ENCODE results near the gene ZER1.
A peak's percentile ranks its signal among the peaks of the same experiment; 100 is the strongest.
"Not testable (repeated sequence)": the region's sequence is repeated elsewhere in the genome, so short reads cannot be mapped to it uniquely, and the experiment has no call there.

Gene ZER1

GRCh38 chr9:128800061-128800460, 28.3 kb upstream of the ZER1 start:
- Mint-ChIP-seq H3K4me3 (no peak overlapping the region), H3K4me1 (ENCODE audit: low read depth) (no peaks in the 10 kb centered on the region), H3K9me3 (no peaks in the 10 kb centered on the region)

GRCh38 chr9:128798896-128799295, 27.2 kb upstream of the ZER1 start:
- Mint-ChIP-seq H3K4me3 (no peak overlapping the region), H3K27ac (no peak overlapping the region), H3K9me3 (no peaks in the 10 kb centered on the region), H3K27me3 (no peaks in the 10 kb centered on the region), H3K36me3 (ENCODE audit: low read depth) (peaks cover 77% of the 10 kb centered on the region), H3K4me1 (ENCODE audit: low read depth) (no peaks in the 10 kb centered on the region)
- DNase-seq, result no peak

More at GRCh38 chr9:128800061-128800460, 28.3 kb upstream of the ZER1 start:
- Mint-ChIP-seq H3K27me3 (no peaks in the 10 kb centered on the region), H3K27ac (peak overlapping the region; percentile 44), H3K36me3 (ENCODE audit: low read depth) (peaks cover 74% of the 10 kb centered on the region)
- no peak for DNase-seq

- not testable (repeated sequence) for H3K9me3 Mint-ChIP-seq; H3K4me3 Mint-ChIP-seq; DNase-seq; H3K27ac Mint-ChIP-seq; H3K4me1 Mint-ChIP-seq (ENCODE audit: low read depth); H3K27me3 Mint-ChIP-seq
- H3K36me3 Mint-ChIP-seq (ENCODE audit: low read depth), result peaks cover 87% of the 10 kb centered on the region
Measured at GRCh38 chr9:128794961-128795360, 23.2 kb upstream of the ZER1 start.

GRCh38 chr9:128792978-128793686, 21.4 kb upstream of the ZER1 start:
- peak overlapping the region; percentile 80 for H3K27ac Mint-ChIP-seq
- H3K4me3 Mint-ChIP-seq, result no peak overlapping the region
- H3K9me3 Mint-ChIP-seq, result no peaks in the 10 kb centered on the region
- peaks cover 15% of the 10 kb centered on the region for H3K4me1 Mint-ChIP-seq (ENCODE audit: low read depth)
- no peak for DNase-seq
- H3K36me3 Mint-ChIP-seq (ENCODE audit: low read depth), result peaks cover 82% of the 10 kb centered on the region
- H3K27me3 Mint-ChIP-seq, result no peaks in the 10 kb centered on the region

GRCh38 chr9:128792134-128792533, 20.4 kb upstream of the ZER1 start:
- no peak for DNase-seq
- Mint-ChIP-seq H3K27me3 (no peaks in the 10 kb centered on the region), H3K4me1 (ENCODE audit: low read depth) (peaks cover 19% of the 10 kb centered on the region), H3K36me3 (ENCODE audit: low read depth) (peaks cover 79% of the 10 kb centered on the region), H3K4me3 (no peak overlapping the region), H3K27ac (no peak overlapping the region), H3K9me3 (no peaks in the 10 kb centered on the region)

GRCh38 chr9:128790536-128790935, 18.8 kb upstream of the ZER1 start:
- peak overlapping the region; percentile 30 for H3K27ac Mint-ChIP-seq
- peaks cover 24% of the 10 kb centered on the region for H3K4me1 Mint-ChIP-seq (ENCODE audit: low read depth)
- H3K36me3 Mint-ChIP-seq (ENCODE audit: low read depth), result peaks cover 69% of the 10 kb centered on the region
- H3K9me3 Mint-ChIP-seq, result no peaks in the 10 kb centered on the region
- no peaks in the 10 kb centered on the region for H3K27me3 Mint-ChIP-seq
- DNase-seq, result no peak
- no peak overlapping the region for H3K4me3 Mint-ChIP-seq

GRCh38 chr9:128788445-128788844, 16.7 kb upstream of the ZER1 start:
- Mint-ChIP-seq H3K27me3 (no peaks in the 10 kb centered on the region), H3K9me3 (no peaks in the 10 kb centered on the region), H3K4me3 (peak overlapping the region; percentile 88), H3K27ac (peak overlapping the region; percentile 90), H3K4me1 (ENCODE audit: low read depth) (peaks cover 27% of the 10 kb centered on the region), H3K36me3 (ENCODE audit: low read depth) (peaks cover 53% of the 10 kb centered on the region)
- DNase-seq, result no peak

GRCh38 chr9:128787659-128788058, 15.9 kb upstream of the ZER1 start:
- peak overlapping the region; percentile 90 for H3K27ac Mint-ChIP-seq

GRCh38 chr9:128786681-128787601, 15.2 kb upstream of the ZER1 start, which contains the start of gene TBC1D13:
TSS of gene TBC1D13 (plus strand) at chr9:128787253. CDS start at chr9:128787354, 101 bp downstream.
- Mint-ChIP-seq H3K27ac (peak within 1 kb of the TSS; percentile 90), H3K4me1 (ENCODE audit: low read depth) (peaks cover 25% of the 10 kb centered on the region), H3K9me3 (no peaks in the 10 kb centered on the region), H3K36me3 (ENCODE audit: low read depth) (peaks cover 38% of the 10 kb centered on the region), H3K27me3 (no peaks in the 10 kb centered on the region), H3K4me3 (peak within 1 kb of the TSS; percentile 88)
- DNase-seq, result peak; percentile 94

More at GRCh38 chr9:128787659-128788058, 15.9 kb upstream of the ZER1 start:
- peak; percentile 34 for DNase-seq
- Mint-ChIP-seq H3K27me3 (no peaks in the 10 kb centered on the region), H3K36me3 (ENCODE audit: low read depth) (peaks cover 45% of the 10 kb centered on the region), H3K4me1 (ENCODE audit: low read depth) (peaks cover 27% of the 10 kb centered on the region), H3K4me3 (peak overlapping the region; percentile 88), H3K9me3 (no peaks in the 10 kb centered on the region)

- Mint-ChIP-seq H3K36me3 (ENCODE audit: low read depth) (peaks cover 23% of the 10 kb centered on the region), H3K27me3 (no peaks in the 10 kb centered on the region), H3K4me1 (ENCODE audit: low read depth) (peaks cover 22% of the 10 kb centered on the region), H3K4me3 (no peak overlapping the region), H3K27ac (no peak overlapping the region), H3K9me3 (no peaks in the 10 kb centered on the region)
- no peak for DNase-seq
Measured at GRCh38 chr9:128785427-128785826, 13.7 kb upstream of the ZER1 start.

- Mint-ChIP-seq H3K36me3 (ENCODE audit: low read depth) (peaks cover 5% of the 10 kb centered on the region), H3K4me3 (no peak overlapping the region), H3K27me3 (no peaks in the 10 kb centered on the region), H3K27ac (no peak overlapping the region), H3K9me3 (no peaks in the 10 kb centered on the region), H3K4me1 (ENCODE audit: low read depth) (peaks cover 11% of the 10 kb centered on the region)
- DNase-seq, result no peak
Measured at GRCh38 chr9:128782669-128783068, 10.9 kb upstream of the ZER1 start.

- Mint-ChIP-seq H3K4me3 (no peak overlapping the region), H3K36me3 (ENCODE audit: low read depth) (no peaks in the 10 kb centered on the region), H3K9me3 (no peaks in the 10 kb centered on the region), H3K4me1 (ENCODE audit: low read depth) (peaks cover 6% of the 10 kb centered on the region), H3K27ac (no peak overlapping the region), H3K27me3 (no peaks in the 10 kb centered on the region)
- DNase-seq, result no peak
Measured at GRCh38 chr9:128781187-128782070, 9.7 kb upstream of the ZER1 start.

- H3K27me3 Mint-ChIP-seq; DNase-seq; H3K9me3 Mint-ChIP-seq; H3K4me3 Mint-ChIP-seq; H3K27ac Mint-ChIP-seq; H3K36me3 Mint-ChIP-seq (ENCODE audit: low read depth); H3K4me1 Mint-ChIP-seq (ENCODE audit: low read depth): not testable (repeated sequence)
Measured at GRCh38 chr9:128780093-128780492, 8.4 kb upstream of the ZER1 start.

GRCh38 chr9:128774804-128775203, 3.1 kb upstream of the ZER1 start:
- DNase-seq, result no peak
- Mint-ChIP-seq H3K9me3 (no peaks in the 10 kb centered on the region), H3K36me3 (ENCODE audit: low read depth) (peaks cover 4% of the 10 kb centered on the region), H3K27me3 (no peaks in the 10 kb centered on the region), H3K27ac (no peak overlapping the region), H3K4me1 (ENCODE audit: low read depth) (peaks cover 18% of the 10 kb centered on the region), H3K4me3 (no peak overlapping the region)
